Medulla oblongata (tissue), 1 donor: Measurements from ENCODE around the gene UBXN10.

Experiments used
- DNase-seq: peaks from one replicate; pipeline ENCODE4 v3.0.0-alpha.2; 2015; ENCODE audit errors: extremely low spot score

The UBXN10 gene

DNA sequence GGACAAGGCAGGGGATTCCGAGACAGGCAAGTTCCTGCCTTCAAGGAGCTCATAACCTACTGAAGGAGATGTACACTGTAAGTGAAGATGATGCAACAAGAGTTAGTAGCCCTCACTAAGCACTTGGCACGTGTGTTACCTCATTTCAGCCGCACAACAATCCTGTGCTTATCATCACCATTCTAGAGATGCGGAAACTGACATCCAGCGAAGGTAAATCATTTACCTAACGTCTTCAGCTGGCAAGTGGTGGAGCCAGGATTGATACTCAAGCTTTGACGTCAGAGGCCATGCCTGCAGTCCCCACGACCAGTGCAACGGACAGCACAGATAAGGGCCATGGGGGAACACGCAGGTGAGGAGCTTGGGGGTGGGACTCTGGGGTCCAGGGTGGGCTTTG lies 2.9 kb upstream of the UBXN10 start:
- no peak for DNase-seq

DNA sequence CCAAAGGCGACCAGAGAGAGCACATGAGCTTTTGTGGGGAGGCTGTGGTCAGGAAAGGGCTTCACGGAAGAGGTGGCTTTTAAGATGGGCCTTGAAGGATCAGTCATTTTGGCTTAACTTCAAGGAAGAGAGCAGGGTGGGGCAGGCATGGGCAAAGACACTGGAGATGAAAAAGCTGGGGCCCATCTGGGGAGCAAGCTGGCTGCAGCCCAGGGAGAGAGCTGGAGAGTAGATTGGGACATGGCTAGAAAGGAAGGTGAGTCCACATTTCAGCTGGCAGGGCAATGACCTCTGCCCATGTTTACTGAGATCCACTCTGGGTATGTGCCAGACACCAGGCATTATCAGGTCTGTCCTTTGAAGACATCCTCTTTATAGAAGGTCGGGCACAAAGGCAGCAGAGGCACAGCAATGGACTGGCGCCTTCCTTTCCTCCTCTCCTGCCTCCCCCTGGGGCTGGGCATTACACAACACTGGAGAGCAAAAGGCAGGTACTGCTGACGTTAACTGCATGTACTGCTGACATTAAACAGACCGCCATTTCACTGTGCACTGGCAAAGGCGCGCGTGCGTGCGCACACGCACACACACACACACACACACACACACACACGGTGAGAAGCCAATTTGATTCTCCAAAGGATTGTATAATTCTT lies 2.2 kb upstream of the UBXN10 start:
- DNase-seq, result no peak

DNA sequence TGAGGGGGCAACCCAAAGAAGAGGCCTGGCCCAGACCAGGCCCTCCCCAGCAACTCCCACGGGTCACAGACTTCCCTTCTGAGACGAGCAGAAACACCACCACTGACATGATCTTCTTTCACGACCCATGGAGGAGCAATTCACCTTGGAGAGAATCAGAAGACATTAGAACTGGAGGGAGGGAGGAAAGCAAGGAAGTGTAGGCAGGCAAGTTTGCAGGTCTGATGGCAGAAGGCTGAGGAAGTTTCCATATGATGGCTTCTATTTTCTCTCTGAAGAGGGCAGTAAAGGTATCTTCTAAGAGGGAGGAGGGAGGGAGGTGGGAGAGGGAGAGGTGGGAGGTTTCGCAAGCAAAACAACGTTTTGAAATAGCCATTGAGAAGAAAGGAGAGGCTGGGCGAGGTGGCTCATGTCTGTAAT lies 1.4 kb upstream of the UBXN10 start:
- DNase-seq, result no peak

DNA sequence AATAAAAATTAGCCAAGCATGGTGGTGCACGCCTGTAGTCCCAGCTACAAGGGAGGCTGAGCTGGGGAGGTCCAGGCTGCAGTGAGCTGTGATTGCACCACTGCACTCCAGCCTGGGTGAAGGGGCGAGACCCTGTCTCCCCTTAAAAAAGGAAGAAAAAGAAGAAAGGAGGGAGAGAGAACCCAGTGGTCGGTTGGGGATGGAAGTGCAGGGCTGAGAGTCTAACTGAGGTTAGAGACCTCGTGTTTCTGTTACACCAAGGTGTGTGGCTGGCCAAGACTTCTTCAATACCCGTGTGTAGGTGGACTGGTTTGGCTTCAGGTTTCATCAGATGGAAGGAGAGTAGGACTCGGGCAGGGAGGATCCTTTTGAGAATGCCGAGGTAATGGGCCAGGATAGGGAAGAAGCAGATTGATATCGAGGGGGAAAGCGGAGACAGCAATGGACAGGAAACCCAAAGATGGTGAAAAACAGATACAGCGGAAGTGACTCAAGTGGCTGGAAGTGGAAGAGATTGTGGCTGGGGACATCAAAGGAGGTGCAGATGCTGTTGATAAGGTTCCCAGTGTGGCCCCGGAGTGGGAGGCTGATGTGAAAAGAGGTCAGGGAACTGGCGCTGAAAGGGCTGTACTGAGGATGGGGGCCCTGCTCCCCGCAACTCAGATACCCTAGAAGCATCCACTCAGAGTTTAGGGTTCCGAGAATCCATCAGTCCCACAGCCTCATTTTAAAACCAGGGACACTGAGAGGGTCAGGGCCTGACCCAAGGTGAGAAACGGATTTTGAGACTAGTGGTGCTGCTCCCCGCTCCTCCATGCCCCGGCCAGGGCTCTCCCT lies 681 bp upstream of the UBXN10 start:
- DNase-seq, result no peak

DNA sequence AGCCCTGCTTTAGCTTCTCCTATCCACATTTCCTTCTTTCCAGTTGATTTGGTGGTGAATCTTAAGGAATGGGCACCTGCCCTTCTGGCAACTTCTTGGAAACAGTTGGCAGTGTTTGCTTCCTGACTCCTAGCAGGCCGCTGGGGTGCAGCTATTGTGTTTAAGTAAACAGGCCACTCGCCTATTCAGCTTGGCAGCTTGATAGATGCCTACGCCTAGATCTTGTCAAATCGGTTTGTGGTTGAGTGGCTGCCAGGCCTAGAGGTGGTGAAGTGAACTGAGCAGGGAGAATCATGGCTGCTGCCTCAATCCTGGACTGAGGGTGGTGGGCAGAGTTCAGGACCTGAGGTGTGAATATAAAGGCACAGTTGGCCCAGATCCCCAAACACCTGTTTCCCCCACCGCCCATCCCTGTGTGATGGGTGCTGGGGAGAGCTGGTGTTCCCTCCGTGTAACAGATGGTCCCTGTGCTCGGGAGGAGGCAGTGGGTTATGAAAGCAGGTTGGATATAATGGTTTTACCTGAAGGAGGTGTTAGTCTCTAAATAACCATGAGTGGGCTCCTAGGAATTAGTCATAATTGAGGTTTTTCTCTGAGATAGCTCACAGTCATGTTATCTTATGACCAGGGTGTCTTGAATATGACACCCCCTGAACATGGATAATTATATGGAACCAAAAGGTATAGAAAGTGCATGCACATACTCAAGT lies 1.4 kb downstream of the UBXN10 start:
- no peak for DNase-seq

DNA sequence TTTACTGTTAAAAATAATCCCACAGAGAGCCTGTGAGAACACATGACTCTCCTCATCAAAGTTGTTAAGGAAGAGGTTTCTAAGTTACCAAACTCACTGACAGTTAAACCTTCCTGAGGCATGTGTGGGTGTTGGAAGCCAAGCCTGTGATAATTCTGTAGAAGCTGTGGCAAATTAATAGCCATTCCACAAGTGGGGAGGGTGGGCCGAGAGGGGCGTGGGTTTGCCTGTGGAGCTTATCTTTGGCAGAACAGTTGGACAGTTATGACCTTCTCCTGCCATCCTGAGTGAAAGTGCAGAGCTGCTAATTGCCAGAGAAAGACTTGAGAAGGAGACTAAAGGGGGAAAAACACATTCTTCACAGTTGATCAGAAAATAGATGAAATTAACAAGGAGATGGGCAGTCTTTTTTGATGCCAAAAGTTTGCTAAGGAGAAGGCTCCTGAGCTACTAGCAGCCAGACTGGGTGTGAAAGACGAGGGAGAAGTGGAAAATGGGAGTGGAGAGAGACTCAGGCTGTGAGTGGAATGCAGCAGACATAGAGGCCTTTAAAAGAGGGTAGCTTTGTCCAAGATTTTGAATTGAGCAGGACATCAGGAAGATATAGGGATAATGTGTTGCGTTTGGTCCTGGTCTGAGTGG lies 2.0 kb downstream of the UBXN10 start:
- no peak for DNase-seq

DNA sequence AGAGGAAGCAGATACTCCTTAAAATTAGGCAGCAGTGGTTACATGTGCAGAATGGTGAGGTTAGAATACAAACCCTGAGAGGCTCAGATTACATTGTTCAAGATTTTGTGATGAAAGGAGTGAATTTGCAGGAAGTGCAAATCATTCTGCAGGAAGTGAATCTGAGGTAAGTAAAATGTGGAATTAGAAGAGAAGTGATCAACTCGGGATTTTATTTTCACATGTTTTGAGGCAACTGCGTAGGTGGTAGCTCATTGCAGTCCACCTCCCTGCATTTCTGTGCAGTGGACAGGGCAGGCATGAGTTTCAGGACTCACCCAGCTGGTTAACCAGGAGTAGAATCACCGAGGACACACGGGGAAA lies 2.5 kb downstream of the UBXN10 start:
- DNase-seq, result no peak

DNA sequence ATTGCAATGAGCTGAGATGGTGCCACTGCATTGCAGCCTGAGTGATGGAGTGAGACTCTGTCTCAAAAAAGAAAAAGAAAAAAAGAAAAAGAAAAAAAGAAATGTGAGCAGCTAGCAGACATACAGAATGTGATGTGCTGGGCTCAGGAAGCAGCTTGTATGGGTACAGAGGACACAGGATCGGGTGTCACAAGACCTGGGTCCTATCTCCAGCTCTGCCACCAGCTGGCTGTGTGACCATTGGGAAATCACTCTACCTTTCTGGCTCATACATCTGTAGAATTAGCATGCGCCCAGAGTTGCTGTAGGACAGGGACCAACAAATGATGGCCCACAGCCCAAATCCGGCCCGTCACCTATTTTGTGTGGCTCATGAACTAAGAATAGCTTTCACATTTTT lies 3.8 kb downstream of the UBXN10 start:
- no peak for DNase-seq

DNA sequence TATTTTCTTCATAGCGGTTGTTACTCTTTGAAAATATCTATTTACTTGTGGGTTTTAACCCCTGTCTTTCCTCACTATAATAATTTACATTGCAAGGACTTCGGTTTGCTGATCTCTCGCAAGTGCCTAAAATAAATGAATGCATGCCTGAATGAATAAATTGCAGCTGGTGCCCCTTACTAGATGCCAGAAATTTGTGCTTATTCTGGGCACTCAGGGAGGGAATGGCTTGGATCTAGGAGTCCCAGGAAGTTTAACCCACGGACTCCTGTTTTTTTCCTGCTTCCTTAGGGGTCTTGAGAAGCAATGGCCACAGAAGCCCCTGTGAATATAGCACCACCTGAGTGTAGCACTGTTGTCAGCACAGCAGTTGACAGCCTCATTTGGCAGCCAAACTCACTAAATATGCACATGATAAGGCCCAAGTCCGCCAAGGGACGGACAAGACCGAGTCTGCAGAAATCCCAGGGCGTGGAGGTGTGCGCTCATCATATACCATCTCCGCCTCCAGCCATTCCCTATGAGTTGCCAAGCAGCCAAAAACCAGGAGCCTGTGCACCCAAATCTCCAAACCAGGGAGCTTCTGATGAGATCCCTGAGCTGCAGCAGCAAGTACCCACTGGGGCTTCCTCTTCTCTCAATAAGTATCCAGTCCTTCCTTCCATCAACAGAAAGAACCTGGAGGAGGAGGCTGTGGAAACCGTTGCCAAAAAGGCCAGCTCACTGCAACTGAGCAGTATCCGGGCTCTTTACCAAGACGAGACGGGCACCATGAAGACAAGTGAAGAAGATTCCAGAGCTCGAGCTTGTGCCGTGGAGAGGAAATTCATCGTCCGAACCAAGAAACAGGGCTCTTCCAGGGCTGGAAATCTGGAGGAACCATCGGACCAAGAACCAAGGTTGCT lies 4.6 kb downstream of the UBXN10 start:
- DNase-seq, result no peak

DNA sequence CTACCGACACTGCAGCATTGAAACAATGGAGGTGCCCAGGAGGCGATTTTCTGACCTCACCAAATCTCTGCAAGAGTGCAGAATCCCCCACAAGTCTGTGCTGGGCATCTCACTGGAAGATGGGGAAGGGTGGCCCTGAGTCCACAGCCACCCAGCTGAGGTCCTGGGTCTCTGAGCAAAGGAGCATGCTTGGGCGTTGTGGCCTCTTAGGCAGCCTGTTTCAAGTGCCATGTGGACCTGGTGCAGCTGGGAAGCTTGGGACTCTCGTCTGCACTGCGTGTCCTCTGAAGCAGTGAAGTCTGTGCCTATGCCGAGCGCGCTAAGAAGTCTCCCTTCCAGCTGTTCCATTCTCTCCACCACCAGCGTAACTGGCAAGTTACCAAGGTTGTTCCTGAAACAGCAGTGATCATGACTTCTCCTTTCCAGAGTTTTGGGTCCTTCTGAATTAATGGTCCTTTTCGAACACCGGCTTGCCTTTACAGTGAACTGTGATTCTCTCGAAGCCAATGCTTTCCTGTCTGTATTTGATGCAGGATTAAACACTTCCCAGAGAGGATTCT lies 5.5 kb downstream of the UBXN10 start:
- DNase-seq, result peak; percentile 32

DNA sequence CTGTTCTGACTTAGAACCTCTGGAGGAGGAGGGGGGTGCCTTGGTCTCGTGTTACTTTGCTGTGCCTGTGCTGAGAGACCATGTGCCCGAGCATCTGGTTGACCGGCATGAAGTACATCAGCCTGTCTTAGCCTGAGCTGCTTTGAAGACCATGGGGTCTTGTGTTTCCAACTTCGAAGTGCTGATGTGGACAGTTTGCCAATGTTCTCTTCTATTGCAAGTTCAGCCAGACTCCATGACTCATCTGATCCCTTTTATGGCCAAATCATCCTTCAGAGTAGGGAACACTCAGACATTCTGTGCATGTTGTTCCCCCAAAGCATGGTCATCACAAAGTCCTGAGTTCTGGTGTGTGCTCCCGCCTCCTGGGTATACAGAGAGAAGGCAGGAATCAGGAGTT lies 6.5 kb downstream of the UBXN10 start:
- no peak for DNase-seq

DNA sequence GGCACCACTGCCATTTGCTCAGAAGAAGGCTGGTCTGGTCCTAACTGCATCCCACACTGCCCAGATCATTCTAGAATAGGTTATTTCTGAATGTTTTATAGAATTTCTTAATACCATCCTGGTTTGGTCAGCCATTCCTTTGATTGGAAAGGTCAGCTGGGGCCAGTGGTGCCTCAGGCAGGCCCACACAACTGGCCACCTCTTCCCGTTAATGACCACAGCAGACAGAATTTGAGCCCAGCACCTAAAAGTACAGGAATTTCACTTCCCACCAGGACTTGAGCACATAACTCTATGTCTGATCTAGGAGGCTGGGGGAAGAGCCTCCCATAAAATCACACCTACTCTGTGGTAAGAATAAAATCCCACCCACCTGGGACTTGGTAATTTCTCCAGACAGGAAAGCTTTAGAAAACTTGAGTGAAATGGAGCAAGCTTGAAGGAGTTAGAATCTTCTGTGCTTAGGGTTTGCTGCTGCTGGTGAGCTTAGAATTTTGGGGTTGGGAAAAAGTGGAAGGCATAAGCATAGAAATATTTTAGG lies 7.0 kb downstream of the UBXN10 start:
- no peak for DNase-seq

DNA sequence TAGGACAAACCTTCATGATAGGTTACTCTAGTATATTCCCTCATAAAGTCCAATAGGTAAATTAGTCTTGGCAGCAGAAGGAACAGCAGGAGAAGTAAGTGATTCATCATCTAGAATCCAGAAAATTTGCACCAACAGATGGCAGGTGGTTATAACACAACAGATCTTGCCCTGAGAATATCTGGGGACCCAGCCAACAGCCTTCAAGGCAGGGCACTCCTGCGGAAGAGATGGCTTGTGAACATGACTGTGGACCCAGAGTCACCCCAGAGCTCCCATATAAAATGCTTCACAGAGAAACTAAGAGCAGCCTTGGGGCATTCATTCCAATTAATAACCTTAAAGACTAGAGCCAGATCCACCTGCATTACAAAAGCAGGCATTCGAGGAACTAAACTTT lies 8.3 kb downstream of the UBXN10 start:
- no peak for DNase-seq

DNA sequence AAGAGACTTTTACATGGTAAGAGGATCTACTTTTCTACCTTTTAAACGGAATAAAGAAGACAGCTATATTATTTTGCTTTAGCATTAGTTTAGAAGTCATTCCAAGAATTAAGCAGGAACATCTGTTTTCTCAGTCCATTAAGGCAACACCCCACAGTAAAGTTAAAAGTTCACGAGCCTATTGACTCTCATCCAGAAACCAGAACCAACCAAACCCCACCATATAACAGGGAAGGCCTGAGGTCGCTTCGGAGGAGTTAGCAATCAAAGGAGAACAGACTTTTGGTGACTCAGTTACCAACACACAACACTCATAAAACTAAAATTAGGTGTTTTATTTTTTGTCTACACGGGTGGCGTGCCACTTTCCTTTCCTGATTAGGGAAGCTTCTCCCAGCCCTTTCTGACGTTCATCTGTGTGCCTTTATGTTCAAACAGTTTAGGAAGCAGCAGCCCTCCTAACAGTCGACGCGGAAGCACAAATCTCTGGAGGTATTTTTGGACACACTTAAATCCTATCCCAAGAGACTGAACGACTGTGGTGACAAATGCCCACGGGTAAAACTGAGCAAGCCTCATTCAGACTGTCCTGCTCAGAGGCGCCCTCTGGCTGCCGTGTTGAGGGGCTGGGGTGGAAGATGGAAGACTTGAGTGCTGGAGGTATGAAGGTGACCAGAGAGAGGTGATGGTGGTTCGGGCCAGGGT lies 9.0 kb downstream of the UBXN10 start:
- DNase-seq, result peak; percentile 74

DNA sequence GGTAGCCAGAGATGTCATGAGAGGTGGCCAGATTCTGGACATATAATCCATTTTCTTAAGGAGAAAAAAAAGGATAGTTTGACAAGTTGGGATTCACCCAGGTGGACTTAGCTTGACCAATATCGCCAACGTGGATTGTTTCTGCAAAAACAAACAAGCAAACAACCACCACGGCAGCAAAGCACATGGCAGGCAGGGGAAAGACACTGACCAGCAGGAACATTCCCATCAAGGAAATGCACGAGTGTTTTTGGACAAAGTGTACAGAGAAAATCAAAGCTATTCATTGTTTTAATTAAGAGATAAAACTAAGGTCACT lies 9.5 kb downstream of the UBXN10 start:
- DNase-seq, result no peak

DNA sequence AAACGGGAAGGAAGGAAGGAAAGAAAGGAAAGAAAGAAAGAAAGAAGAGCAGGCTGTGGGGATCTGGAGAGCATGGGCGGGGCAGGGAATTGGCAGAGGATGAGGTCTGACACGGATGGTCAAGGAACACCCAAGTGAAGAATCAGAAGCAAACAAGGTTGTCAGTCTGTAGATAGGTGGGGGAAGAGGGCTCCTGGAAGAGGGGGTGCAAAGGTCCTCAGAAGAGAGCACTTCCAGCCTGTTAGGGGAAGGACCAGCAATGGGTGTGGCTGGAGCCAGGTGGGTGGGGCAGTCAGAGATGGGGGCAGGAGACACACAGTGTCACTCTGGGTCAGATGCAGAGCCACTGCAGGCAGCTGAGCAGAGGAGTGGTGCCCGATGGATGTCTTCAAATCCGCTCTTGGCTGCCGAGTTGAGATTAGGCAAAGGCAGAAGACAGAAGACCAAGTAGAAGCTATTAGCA lies 11.5 kb downstream of the UBXN10 start:
- DNase-seq, result no peak

DNA sequence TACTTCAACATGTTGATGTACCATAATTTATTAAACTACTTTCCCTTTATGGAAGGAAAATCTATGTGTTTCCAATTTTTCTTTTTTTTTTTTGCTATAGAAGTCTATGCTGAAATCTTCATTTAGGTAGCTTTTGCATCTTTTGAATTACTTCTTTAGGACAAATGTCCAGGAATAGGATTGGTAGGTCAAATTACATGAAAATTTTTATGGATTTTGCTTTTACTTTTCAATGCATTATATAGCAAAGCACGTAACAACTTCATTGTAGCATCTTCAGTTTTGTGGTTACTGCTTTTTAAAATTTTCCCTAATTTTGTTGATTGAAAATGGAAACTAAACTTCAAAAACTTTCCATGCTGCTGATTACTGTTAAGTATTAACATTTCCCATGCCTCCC lies 12.4 kb downstream of the UBXN10 start:
- DNase-seq, result no peak

DNA sequence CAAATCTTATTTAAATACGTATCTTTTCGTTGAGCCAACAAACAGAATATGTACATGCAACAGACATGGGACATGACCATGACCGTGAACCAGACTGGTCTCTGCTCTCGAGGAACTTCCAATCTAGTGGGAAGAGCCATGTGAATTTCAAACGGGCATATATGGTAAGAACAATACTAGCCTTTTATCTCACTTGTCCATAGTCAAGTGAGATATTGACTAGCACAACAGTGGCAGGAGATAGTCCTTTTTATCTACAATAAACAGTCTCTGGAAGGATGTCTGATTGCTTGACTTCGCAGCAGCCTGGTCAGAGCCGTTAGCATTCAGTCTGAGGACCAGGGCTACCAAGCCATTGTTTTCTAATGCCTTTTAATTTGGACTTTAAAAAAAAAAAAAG lies 13.0 kb downstream of the UBXN10 start:
- DNase-seq, result no peak

DNA sequence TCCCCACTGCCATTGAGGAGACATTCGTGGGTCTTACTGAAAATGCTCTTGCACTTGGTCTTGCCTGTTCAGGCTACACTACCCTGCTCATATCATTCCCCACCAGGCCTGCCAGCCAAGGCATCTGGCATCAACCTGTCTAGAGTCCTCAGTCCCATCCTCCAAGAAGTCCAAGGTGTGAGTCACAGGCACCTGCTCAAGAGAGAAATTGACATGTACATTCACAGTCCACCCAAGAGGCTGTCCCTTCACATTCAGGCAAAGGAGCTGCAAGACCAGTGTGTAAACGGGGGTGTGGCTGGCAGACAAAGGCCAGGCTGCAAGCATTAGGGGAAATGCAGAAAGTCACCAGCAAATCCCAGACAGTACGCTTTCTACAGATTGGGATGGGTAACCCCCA lies 13.5 kb downstream of the UBXN10 start:
- no peak for DNase-seq

DNA sequence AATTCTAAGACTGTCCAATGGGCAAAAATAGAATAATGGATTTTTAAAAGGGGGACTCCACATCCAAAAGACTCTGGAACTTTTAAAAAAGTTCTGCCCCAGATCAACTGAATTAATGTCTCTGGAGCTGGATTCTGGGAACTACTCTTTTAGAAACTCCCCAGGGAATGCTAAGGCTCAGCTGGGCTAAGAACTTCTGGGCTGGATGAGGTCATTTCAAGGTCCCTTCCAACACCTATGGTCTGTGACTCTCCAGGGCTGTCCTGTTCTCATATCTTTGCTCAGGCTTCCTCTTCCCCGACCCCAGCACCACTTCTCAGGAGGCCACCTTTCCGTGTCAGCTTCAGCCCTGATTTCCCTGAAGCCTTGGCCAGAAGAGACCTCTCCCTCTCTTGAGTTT lies 13.9 kb downstream of the UBXN10 start:
- DNase-seq, result no peak
